Endothelial cell of umbilical vein (primary cell): ENCODE results near the gene SECTM1. TPM values are rescaled to one million over a fixed set of nuclear protein-coding genes. Genes with fewer than 3 reads are reported as not detected.

ENCODE experiments used
- BruUV-seq: library from RNA; stranded (reverse); fragments of 400-500 nt; replicated peaks from 2 replicates; lab custom pipeline; 2021; lab: Mats Ljungman, UMichigan
- CTCF ChIA-PET: fragments of 300-600, 350-600 bp; sonication (Branson Sonifier 250); formaldehyde crosslinking; loops from one replicate; lab custom pipeline; 2021; ENCODE audit warnings: antibody characterized with exemption, inconsistent platforms; lab: Charles Lee
- POLR2A ChIA-PET: fragments of 300-600, 350-600 bp; sonication (Branson Sonifier 250); formaldehyde crosslinking; loops from one replicate; lab custom pipeline; 2021; ENCODE audit warnings: antibody characterized with exemption, inconsistent platforms; lab: Charles Lee
- DNase-seq: peaks from one replicate; pipeline ENCODE4 v3.0.0-alpha.2; 2011; ENCODE audit warnings: low read depth, low spot score
- FAIRE-seq: peaks from 2 replicates; lab custom pipeline; 2011; peaks lifted over from hg19 to GRCh38; lab: Jason Lieb, UNC
- H2AFZ ChIP-seq: 2 replicates; pipeline ENCODE4 v1.6.0; 2012; ENCODE audit warnings: low read depth, low read length, control low read depth, inconsistent platforms
- H3K27ac ChIP-seq: 2 replicates; pipeline ENCODE4 v1.5.1; 2011; ENCODE audit warnings: low read depth, mild to moderate bottlenecking, control low read depth, low read length, moderate library complexity; ENCODE audit not compliant: insufficient read depth
- H3K27me3 ChIP-seq, 2 experiments: 2 replicates each; pipeline versions ENCODE4 v1.6.0 to v1.6.1; 2011; ENCODE audit warnings: low read length in 2 of 2, mixed read lengths in 1 of 2; ENCODE audit not compliant: control insufficient read depth in 2 of 2, insufficient read depth in 2 of 2
- H3K36me3 ChIP-seq, 2 experiments: 2 replicates in 1 of 2; 3 replicates in 1 of 2; pipeline ENCODE4 v1.5.1; 2011; ENCODE audit warnings: low read length in 2 of 2, mild to moderate bottlenecking in 1 of 2, moderate library complexity in 1 of 2; ENCODE audit not compliant: control insufficient read depth in 2 of 2, insufficient read depth in 2 of 2; ENCODE audit errors: extremely low read depth in 1 of 2
- H3K4me1 ChIP-seq: 3 replicates; pipeline ENCODE4 v1.5.1; 2011; ENCODE audit warnings: mild to moderate bottlenecking, low read length; ENCODE audit not compliant: control insufficient read depth, insufficient read depth; ENCODE audit errors: extremely low read depth
- H3K4me2 ChIP-seq: 2 replicates; pipeline ENCODE4 v1.6.1; 2011; ENCODE audit warnings: low read length, control low read depth, mixed read lengths; ENCODE audit not compliant: insufficient read depth
- H3K4me3 ChIP-seq, 3 experiments: fragments of 200-600 bp in 1 of 3; sonication (generic), shearing (Covaris generic) in 1 of 3; replicated peaks in 1 of 3; 2 replicates each; pipeline ENCODE4 v1.5.1; 2011 to 2016; ENCODE audit warnings: control low read depth in 3 of 3, low read length in 3 of 3, mild to moderate bottlenecking in 2 of 3, inconsistent platforms in 1 of 3, low read depth in 1 of 3, moderate library complexity in 1 of 3; ENCODE audit not compliant: insufficient read depth in 1 of 3
- H3K79me2 ChIP-seq: 2 replicates; pipeline ENCODE4 v1.6.0; 2012; ENCODE audit warnings: low read length, inconsistent platforms; ENCODE audit not compliant: control insufficient read depth, insufficient read depth
- H3K9ac ChIP-seq: replicated peaks from 2 replicates; pipeline ENCODE3; 2011; ENCODE audit warnings: low read length, control low read depth; ENCODE audit not compliant: insufficient read depth; ENCODE audit errors: extremely low read depth
- H3K9me1 ChIP-seq: replicated peaks from 3 replicates; pipeline ENCODE4 v1.6.0; 2011; ENCODE audit warnings: mild to moderate bottlenecking, low read length; ENCODE audit not compliant: control insufficient read depth, insufficient read depth; ENCODE audit errors: extremely low read depth
- H3K9me3 ChIP-seq: replicated peaks from 2 replicates; pipeline ENCODE4 v1.5.1; 2012; ENCODE audit warnings: low read length, inconsistent platforms; ENCODE audit not compliant: control insufficient read depth, insufficient read depth
- H4K20me1 ChIP-seq: replicated peaks from 2 replicates; pipeline ENCODE3; 2011; ENCODE audit warnings: mild to moderate bottlenecking, low read length; ENCODE audit not compliant: control insufficient read depth, insufficient read depth; ENCODE audit errors: extremely low read depth
- CTCF ChIP-seq, 2 donors: IDR thresholded peaks; 1 replicate in 1 of 2; 2 replicates in 1 of 2; pipeline ENCODE4 v1.5.1; 2011; ENCODE audit warnings: low read length in 2 of 2, mild to moderate bottlenecking in 2 of 2, moderate library complexity in 2 of 2, control low read depth in 1 of 2, inconsistent platforms in 1 of 2, low read depth in 1 of 2; ENCODE audit not compliant: insufficient read depth in 1 of 2; ENCODE audit errors: extremely low read depth in 1 of 2
- EZH2 ChIP-seq: IDR thresholded peaks from 2 replicates; pipeline ENCODE4 v1.6.1; 2012; ENCODE audit warnings: borderline replicate concordance, low read depth, mild to moderate bottlenecking, moderate library complexity, low read length, inconsistent platforms; ENCODE audit not compliant: severe bottlenecking
- FOS ChIP-seq: IDR thresholded peaks from 2 replicates; pipeline ENCODE4 v1.6.1; 2011; ENCODE audit warnings: mild to moderate bottlenecking, low read length, moderate library complexity, borderline replicate concordance; ENCODE audit not compliant: insufficient read depth
- GATA2 ChIP-seq: IDR thresholded peaks from 2 replicates; pipeline ENCODE4 v1.7.0; 2011; ENCODE audit warnings: low read depth, mild to moderate bottlenecking, moderate library complexity, mixed read lengths, low read length; ENCODE audit not compliant: insufficient read length, insufficient read depth
- JUN ChIP-seq: IDR thresholded peaks from 2 replicates; pipeline ENCODE4 v1.6.1; 2011; ENCODE audit warnings: borderline replicate concordance, low read depth; ENCODE audit not compliant: insufficient read length, insufficient read depth
- MAX ChIP-seq: IDR thresholded peaks from 2 replicates; pipeline ENCODE4 v1.6.1; 2011; ENCODE audit not compliant: insufficient read depth, insufficient read length
- MYC ChIP-seq: IDR thresholded peaks from one replicate; pipeline ENCODE4 v1.6.1; 2011; ENCODE audit warnings: mild to moderate bottlenecking, low read depth, low read length
- POLR2A ChIP-seq: IDR thresholded peaks from 2 replicates; pipeline ENCODE4 v1.6.1; 2012; ENCODE audit warnings: low read depth, mild to moderate bottlenecking, control low read depth, low read length
- POLR2AphosphoS5 ChIP-seq: IDR thresholded peaks from 2 replicates; pipeline ENCODE4 v1.6.1; 2012; ENCODE audit warnings: low read depth, mild to moderate bottlenecking, control low read depth, low read length, moderate library complexity; ENCODE audit not compliant: insufficient read depth
- dilution Hi-C: fragments of 300-500 bp; cut with MboI; formaldehyde crosslinking; loops from one replicate; pipeline ENCODE4 v1.15.0; 2019; ENCODE audit warnings: low sequenced_read_pairs; ENCODE audit not compliant: extremely low pct_ligation_motif_present
- intact Hi-C: fragments of 100-400 bp; cut with micrococcal nuclease; formaldehyde crosslinking; loops from one replicate; pipeline ENCODE4 v1.10.0; 2022
- polyA plus RNA-seq, 4 experiments: library from polyadenylated mRNA; depleted of rRNA in 3 of 4; stranded (reverse) in 3 of 4; unstranded in 1 of 4; fragments of >200 nt; gene quantifications; 2 replicates each; pipeline versions ENCODE4 v1.2.1 to v1.2.3, GENCODE V29; 2011 to 2012; ENCODE audit warnings: missing spikeins in 1 of 4
- total RNA-seq: library from RNA; stranded (reverse); gene quantifications from 2 replicates; pipeline ENCODE4 v1.2.3, GENCODE V29; 2021

Gene SECTM1
- total and polyA plus RNA-seq, 2 donors (not counting 3 experiments of a cell fraction or from before 2014, with no cell fraction given), result 1.9 to 2.3 TPM

GRCh38 chr17:82366749-82367148 lies 33.2 kb upstream of the SECTM1 start:
- Histone ChIP-seq H3K4me1 (no peaks in the 10 kb centered on the region), H3K36me3 (no peaks in the 10 kb centered on the region), H3K27me3 (peaks cover 15 to 18% of the 10 kb centered on the region in 2 experiments), H3K9ac (no peak overlapping the region), H3K4me3 (no peak overlapping the region), H4K20me1 (no peaks in the 10 kb centered on the region), H3K9me3 (no peaks in the 10 kb centered on the region), H3K27ac (no peak overlapping the region), H3K4me2 (no peak overlapping the region), H3K79me2 (no peaks in the 10 kb centered on the region), H2AFZ (no peak overlapping the region), H3K9me1 (no peaks in the 10 kb centered on the region)
- intact Hi-C loops, result no loop called here
- ChIA-PET CTCF (interaction anchor here (0.5 to 2.4 kb wide), 4 partner anchors 14 to 58 kb away, joined by 4 to 7 read pairs (median 6); no protein-coding TSS in a partner anchor), POLR2A (no interaction called here)
- TF ChIP-seq EZH2, result no peak
- TF ChIP-seq POLR2A, result no peak
- no peak for TF ChIP-seq FOS
- DNase-seq (no peak), FAIRE-seq (no peak)
- dilution Hi-C loops, result no loop called here
- no TSS peak for BruUV-seq

- CTCF ChIA-PET, result interaction anchor here (1.6 to 2.4 kb wide), 3 partner anchors 13 to 59 kb away, joined by 5 to 7 read pairs (median 6); no protein-coding TSS in a partner anchor
- Histone ChIP-seq H3K4me1 (no peaks in the 10 kb centered on the region), H3K27ac (no peak overlapping the region), H4K20me1 (no peaks in the 10 kb centered on the region), H3K9me3 (no peaks in the 10 kb centered on the region), H3K4me3 (no peak overlapping the region), H3K36me3 (no peaks in the 10 kb centered on the region), H3K4me2 (no peak overlapping the region), H3K27me3 (peaks cover 5 to 12% of the 10 kb centered on the region in 2 experiments), H3K9ac (no peak overlapping the region), H3K9me1 (no peaks in the 10 kb centered on the region), H3K79me2 (no peaks in the 10 kb centered on the region), H2AFZ (no peak overlapping the region)
- no peak for TF ChIP-seq POLR2AphosphoS5
- no peak for TF ChIP-seq FOS
- TF ChIP-seq MAX, result no peak
- no peak for TF ChIP-seq GATA2
- TF ChIP-seq EZH2, result no peak
- TF ChIP-seq MYC, result no peak
- no peak for TF ChIP-seq POLR2A
- TF ChIP-seq CTCF (IDR thresholded peaks at IDR 0.05; ENCODE audit: extremely low read depth in 1 of 2, insufficient read depth in 1 of 2, low read depth in 1 of 2, low read length in 2 of 2), result no peak
- TF ChIP-seq JUN, result no peak
- BruUV-seq, result no TSS peak
- intact Hi-C loops, result no loop called here
- DNase-seq, result no peak
- FAIRE-seq, result no peak
- dilution Hi-C loops, result no loop called here
- POLR2A ChIA-PET, result no interaction called here
These were observed 32.2 kb upstream of the SECTM1 start for GRCh38 chr17:82365606-82366295.
